COLO668 (cell line): ENCODE data around the gene MGAM2.

Experiments used
- DNase-seq: peaks from one replicate; lab custom pipeline; 2025; ENCODE audit not compliant: unreplicated experiment; lab: John Stamatoyannopoulos, UW

The MGAM2 gene

GRCh38 chr7:142263598-142264380 lies 152.3 kb downstream of the MGAM2 start:
- no peak for DNase-seq
